Testis (tissue), 2 donors: Measurements from ENCODE around the gene CNTN6.

Source experiments
- POLR2A ChIP-seq: fragments of 450-650 bp; IDR thresholded peaks from one replicate; pipeline ENCODE4 v1.6.1; 2017; ENCODE audit warnings: antibody characterized with exemption, mild to moderate bottlenecking, moderate library complexity
- TF ChIP-seq, protein P1 (sequence below), 3 experiments: fragments of 450-650 bp in 2 of 3; fragments of 200-600 bp in 1 of 3; sonication (generic) in 1 of 3; IDR thresholded peaks; one replicate each; pipeline ENCODE4 v1.5.1; 2016 to 2019; ENCODE audit warnings: antibody characterized with exemption in 3 of 3, mild to moderate bottlenecking in 2 of 3, moderate library complexity in 1 of 3

- TF ChIP-seq, protein P1, sequence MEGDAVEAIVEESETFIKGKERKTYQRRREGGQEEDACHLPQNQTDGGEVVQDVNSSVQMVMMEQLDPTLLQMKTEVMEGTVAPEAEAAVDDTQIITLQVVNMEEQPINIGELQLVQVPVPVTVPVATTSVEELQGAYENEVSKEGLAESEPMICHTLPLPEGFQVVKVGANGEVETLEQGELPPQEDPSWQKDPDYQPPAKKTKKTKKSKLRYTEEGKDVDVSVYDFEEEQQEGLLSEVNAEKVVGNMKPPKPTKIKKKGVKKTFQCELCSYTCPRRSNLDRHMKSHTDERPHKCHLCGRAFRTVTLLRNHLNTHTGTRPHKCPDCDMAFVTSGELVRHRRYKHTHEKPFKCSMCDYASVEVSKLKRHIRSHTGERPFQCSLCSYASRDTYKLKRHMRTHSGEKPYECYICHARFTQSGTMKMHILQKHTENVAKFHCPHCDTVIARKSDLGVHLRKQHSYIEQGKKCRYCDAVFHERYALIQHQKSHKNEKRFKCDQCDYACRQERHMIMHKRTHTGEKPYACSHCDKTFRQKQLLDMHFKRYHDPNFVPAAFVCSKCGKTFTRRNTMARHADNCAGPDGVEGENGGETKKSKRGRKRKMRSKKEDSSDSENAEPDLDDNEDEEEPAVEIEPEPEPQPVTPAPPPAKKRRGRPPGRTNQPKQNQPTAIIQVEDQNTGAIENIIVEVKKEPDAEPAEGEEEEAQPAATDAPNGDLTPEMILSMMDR (IDR thresholded peaks at IDR 0.05): no peak
- no peak for TF ChIP-seq POLR2A
Measured at GRCh38 chr3:1263121-1263520, 170.3 kb downstream of the CNTN6 start.
